A549 (cell line): ENCODE results near the gene MEP1B. TPM values are rescaled to one million over a fixed set of nuclear protein-coding genes. Genes with fewer than 3 reads are reported as not detected.

Source experiments
- ATAC-seq, 2 experiments: fragments of 200-7000 bp in 1 of 2; fragments of >200 bp in 1 of 2; cut with Nextera tagmentation in 1 of 2; cut with Tn5 transposase in 1 of 2; 3 replicates each; pipeline versions ENCODE4 v1.8.0 to v1.9.1; 2018 to 2020; ENCODE audit warnings: mild to moderate bottlenecking in 1 of 2, moderate library complexity in 1 of 2
- CTCF ChIA-PET: fragments of 300-600 bp; sonication (Branson Sonifier 250); formaldehyde crosslinking; extraction: SDS; loops from one replicate; lab custom pipeline; 2021; ENCODE audit warnings: antibody characterized with exemption, inconsistent platforms; lab: Yijun Ruan, JAX
- POLR2A ChIA-PET: fragments of 350-600 bp; formaldehyde crosslinking; extraction: SDS; loops from one replicate; lab custom pipeline; 2021; ENCODE audit warnings: antibody characterized with exemption, inconsistent platforms; lab: Yijun Ruan, JAX
- DNase-seq, 2 experiments: peaks; one replicate each; pipeline versions ENCODE4 v3.0.0 to v3.0.0-alpha.2; 2011 to 2016; ENCODE audit warnings: low read depth in 1 of 2, low spot score in 1 of 2
- FAIRE-seq: peaks from 2 replicates; lab custom pipeline; 2011; peaks lifted over from hg19 to GRCh38; lab: Jason Lieb, UNC
- H3K27ac ChIP-seq, 2 experiments: fragments of >200 bp; sonication (Bioruptor Twin); formaldehyde crosslinking; 3 replicates each; pipeline ENCODE4 v1.5.1; 2016 to 2017
- H3K4me1 ChIP-seq: fragments of >200 bp; sonication (Bioruptor Twin); formaldehyde crosslinking; 3 replicates; pipeline ENCODE4 v1.6.1; 2016
- H3K4me2 ChIP-seq: fragments of >200 bp; sonication (Bioruptor Twin); formaldehyde crosslinking; 3 replicates; pipeline ENCODE4 v1.6.1; 2016
- H3K4me3 ChIP-seq: fragments of >200 bp; sonication (Bioruptor Twin); formaldehyde crosslinking; 3 replicates; pipeline ENCODE4 v1.5.1; 2016
- H3K9me3 ChIP-seq: fragments of >200 bp; sonication (Bioruptor Twin); formaldehyde crosslinking; 3 replicates; pipeline ENCODE4 v1.6.1; 2016
- ATOH8 ChIP-seq: fragments of 250-450 bp; sonication (Bioruptor Pico); IDR thresholded peaks from 2 replicates; pipeline ENCODE4 v1.5.0; 2020; ENCODE audit warnings: low read depth, mild to moderate bottlenecking, moderate library complexity
- CHD2 ChIP-seq: fragments of 150-350 bp; IDR thresholded peaks from 2 replicates; pipeline ENCODE4 v1.6.1; 2014; ENCODE audit warnings: low read length; ENCODE audit not compliant: partially characterized antibody
- EHMT2 ChIP-seq: fragments of 200-600 bp; sonication (generic); IDR thresholded peaks from 2 replicates; pipeline ENCODE4 v1.6.1; 2016; ENCODE audit warnings: antibody characterized with exemption, low read depth, mild to moderate bottlenecking, moderate library complexity
- GATA3 ChIP-seq: IDR thresholded peaks from 2 replicates; pipeline ENCODE4 v1.6.1; 2012; ENCODE audit warnings: borderline replicate concordance
- HDAC2 ChIP-seq: fragments of 200-600 bp; sonication (generic); IDR thresholded peaks from 2 replicates; pipeline ENCODE4 v1.6.1; 2016
- HEYL ChIP-seq: fragments of 250-450 bp; sonication (Bioruptor Pico); IDR thresholded peaks from 2 replicates; pipeline ENCODE4 v1.8.0; 2021; ENCODE audit warnings: mild to moderate bottlenecking, moderate library complexity
- HOXA7 ChIP-seq: fragments of 250-450 bp; sonication (Bioruptor Pico); IDR thresholded peaks from 2 replicates; pipeline ENCODE4 v1.5.0; 2020; ENCODE audit warnings: mild to moderate bottlenecking, moderate library complexity
- JUN ChIP-seq, 2 experiments: fragments of >200 bp; sonication (Bioruptor Twin); formaldehyde crosslinking; IDR thresholded peaks; 2 replicates in 1 of 2; 3 replicates in 1 of 2; pipeline ENCODE4 v1.6.1; 2016 to 2017
- KDM1A ChIP-seq: fragments of 200-600 bp; sonication (generic); IDR thresholded peaks from 2 replicates; pipeline ENCODE4 v1.6.1; 2016; ENCODE audit warnings: low read depth, mild to moderate bottlenecking
- KDM5A ChIP-seq: fragments of 200-600 bp; sonication (generic); IDR thresholded peaks from 2 replicates; pipeline ENCODE4 v1.6.1; 2016; ENCODE audit warnings: antibody characterized with exemption, mild to moderate bottlenecking
- MAFK ChIP-seq: fragments of 450-650 bp; IDR thresholded peaks from 2 replicates; pipeline ENCODE4 v1.6.1; 2014; ENCODE audit not compliant: partially characterized antibody
- NR3C1 ChIP-seq: fragments of >200 bp; sonication (Bioruptor Twin); formaldehyde crosslinking; IDR thresholded peaks from 3 replicates; pipeline ENCODE4 v1.6.1; 2017
- PHF8 ChIP-seq: fragments of 200-600 bp; sonication (generic); IDR thresholded peaks from 2 replicates; pipeline ENCODE4 v1.6.1; 2016; ENCODE audit warnings: low read depth, mild to moderate bottlenecking, antibody characterized with exemption, moderate library complexity, borderline replicate concordance
- POLR2A ChIP-seq: IDR thresholded peaks from 2 replicates; pipeline ENCODE4 v1.6.1; 2012; ENCODE audit warnings: mild to moderate bottlenecking, low read length
- ZC3H11A ChIP-seq: fragments of 450-650 bp; IDR thresholded peaks from 2 replicates; pipeline ENCODE4 v1.6.1; 2014; ENCODE audit warnings: antibody characterized with exemption, mild to moderate bottlenecking
- ZNF302 ChIP-seq: fragments of 250-450 bp; sonication (Bioruptor Pico); IDR thresholded peaks from 2 replicates; pipeline ENCODE4 v1.9.0; 2021; ENCODE audit warnings: inconsistent platforms, mild to moderate bottlenecking, moderate library complexity
- ZSCAN20 ChIP-seq: fragments of 250-450 bp; sonication (Bioruptor Pico); IDR thresholded peaks from 2 replicates; pipeline ENCODE4 v1.8.0; 2022; ENCODE audit warnings: mild to moderate bottlenecking, moderate library complexity
- WGBS: methylation state at CpG from one replicate; pipeline ENCODE4 v1.1.6; 2017; ENCODE audit errors: missing lambda C conversion rate; 5-methylcytosine and 5-hydroxymethylcytosine counted together
- polyA plus RNA-seq, 4 experiments: library from polyadenylated mRNA; depleted of rRNA in 3 of 4; stranded (reverse); fragments of >200 nt; fragmentation: RNase III in 1 of 4; extraction: RNeasy Plus Mini Kit Qiagen cat#74134 plus additional on column Dnase treatment in 1 of 4; gene quantifications; 2 replicates in 3 of 4; 3 replicates in 1 of 4; pipeline ENCODE4 v1.2.3, GENCODE V29; 2011 to 2017
- TF ChIP-seq, protein P1 (sequence below): fragments of 250-450 bp; sonication (Bioruptor Pico); IDR thresholded peaks from 2 replicates; pipeline ENCODE4 v1.5.0; 2021; ENCODE audit warnings: mild to moderate bottlenecking, moderate library complexity, borderline replicate concordance
- TF ChIP-seq, protein P2 (sequence below): IDR thresholded peaks from 2 replicates; pipeline ENCODE4 v1.6.1; 2012
- TF ChIP-seq, protein P3 (sequence below): IDR thresholded peaks from 2 replicates; pipeline ENCODE4 v1.6.1; 2012

The MEP1B gene
- polyA plus RNA-seq, 2 of the 4 experiments (the other 2 are of a cell fraction), result 0.04 TPM; not detected in 1

- no peak overlapping the region for H3K27ac ChIP-seq
- FAIRE-seq, result no peak
- ChIA-PET CTCF (interaction anchor here (1.6 to 11.9 kb wide), 2 partner anchors 74 to 390 kb away, joined by 3 to 165 read pairs; no protein-coding TSS in a partner anchor), POLR2A (no interaction called here)
- H3K4me3 ChIP-seq, result no peak overlapping the region
- no peak overlapping the region for H3K4me2 ChIP-seq
- TF ChIP-seq, protein P1, sequence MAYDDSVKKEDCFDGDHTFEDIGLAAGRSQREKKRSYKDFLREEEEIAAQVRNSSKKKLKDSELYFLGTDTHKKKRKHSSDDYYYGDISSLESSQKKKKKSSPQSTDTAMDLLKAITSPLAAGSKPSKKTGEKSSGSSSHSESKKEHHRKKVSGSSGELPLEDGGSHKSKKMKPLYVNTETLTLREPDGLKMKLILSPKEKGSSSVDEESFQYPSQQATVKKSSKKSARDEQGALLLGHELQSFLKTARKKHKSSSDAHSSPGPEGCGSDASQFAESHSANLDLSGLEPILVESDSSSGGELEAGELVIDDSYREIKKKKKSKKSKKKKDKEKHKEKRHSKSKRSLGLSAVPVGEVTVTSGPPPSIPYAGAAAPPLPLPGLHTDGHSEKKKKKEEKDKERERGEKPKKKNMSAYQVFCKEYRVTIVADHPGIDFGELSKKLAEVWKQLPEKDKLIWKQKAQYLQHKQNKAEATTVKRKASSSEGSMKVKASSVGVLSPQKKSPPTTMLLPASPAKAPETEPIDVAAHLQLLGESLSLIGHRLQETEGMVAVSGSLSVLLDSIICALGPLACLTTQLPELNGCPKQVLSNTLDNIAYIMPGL, result no peak
- TF ChIP-seq, all 56 proteins: peak for 0
- no peaks in the 10 kb centered on the region for H3K9me3 ChIP-seq
- no peaks in the 10 kb centered on the region for H3K4me1 ChIP-seq
- ATAC-seq (no peak), DNase-seq (no peak)
- 48% methylated on average over 2 of the region's 2 CpGs for WGBS
Measured at GRCh38 chr18:32160547-32160946, 29.3 kb upstream of the MEP1B start.

DNA sequence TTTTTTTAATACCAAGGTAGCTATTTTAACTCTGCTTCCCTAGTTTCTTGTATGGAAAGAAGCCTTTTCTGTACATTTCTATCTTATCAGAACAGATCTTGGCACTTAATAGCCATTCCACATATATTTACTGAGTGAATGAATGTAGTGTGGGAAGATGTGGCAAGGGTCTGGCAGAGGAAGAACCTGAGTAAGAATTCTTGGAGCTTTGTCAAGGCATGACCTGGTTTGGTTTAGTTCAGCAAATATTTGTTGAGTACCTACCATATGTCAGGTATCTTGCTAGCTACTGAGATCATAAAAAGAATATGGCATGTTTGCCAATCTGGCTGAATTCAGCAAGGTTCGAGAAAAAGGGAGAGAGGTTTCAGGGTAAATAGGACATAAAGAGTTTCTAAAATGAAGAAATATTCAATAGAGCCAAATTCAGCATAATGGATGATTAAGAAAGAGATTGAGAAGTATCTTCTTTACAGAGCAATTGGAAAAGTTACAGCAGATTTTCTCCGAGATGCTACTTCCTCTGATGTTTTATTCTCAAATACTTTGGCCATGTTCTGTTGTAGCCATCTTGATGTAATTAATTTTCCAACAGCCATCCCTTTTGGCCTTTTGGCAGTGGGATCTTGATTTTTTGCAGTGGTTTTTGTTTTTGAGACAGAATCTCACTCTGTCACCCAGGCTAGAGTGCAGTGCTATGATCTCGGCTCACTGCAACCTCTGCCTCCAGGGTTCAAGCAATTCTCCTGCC is 21.7 kb upstream of the MEP1B start:
- Histone ChIP-seq H3K4me3 (no peak overlapping the region), H3K4me1 (no peaks in the 10 kb centered on the region), H3K27ac (no peak overlapping the region), H3K4me2 (no peak overlapping the region), H3K9me3 (no peaks in the 10 kb centered on the region)
- ChIA-PET POLR2A (no interaction called here), CTCF (interaction anchor here (2.0 kb wide), 1 partner anchor 10 kb away, joined by 8 read pairs; no protein-coding TSS in a partner anchor)
- TF ChIP-seq ZNF302 (no peak), ATOH8 (no peak), ZC3H11A (no peak), POLR2A (no peak), HEYL (no peak), HOXA7 (CRISPR knock-in tag) (no peak), KDM5A (no peak), ZSCAN20 (CRISPR knock-in tag) (no peak), KDM1A (no peak), EHMT2 (no peak), NR3C1 (no peak), JUN (IDR thresholded peaks at IDR 0.05) (no peak), PHF8 (no peak), GATA3 (no peak), CHD2 (no peak), HDAC2 (no peak)
- TF ChIP-seq, protein P2, sequence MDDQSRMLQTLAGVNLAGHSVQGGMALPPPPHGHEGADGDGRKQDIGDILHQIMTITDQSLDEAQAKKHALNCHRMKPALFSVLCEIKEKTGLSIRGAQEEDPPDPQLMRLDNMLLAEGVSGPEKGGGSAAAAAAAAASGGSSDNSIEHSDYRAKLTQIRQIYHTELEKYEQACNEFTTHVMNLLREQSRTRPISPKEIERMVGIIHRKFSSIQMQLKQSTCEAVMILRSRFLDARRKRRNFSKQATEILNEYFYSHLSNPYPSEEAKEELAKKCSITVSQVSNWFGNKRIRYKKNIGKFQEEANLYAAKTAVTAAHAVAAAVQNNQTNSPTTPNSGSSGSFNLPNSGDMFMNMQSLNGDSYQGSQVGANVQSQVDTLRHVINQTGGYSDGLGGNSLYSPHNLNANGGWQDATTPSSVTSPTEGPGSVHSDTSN, result no peak
- TF ChIP-seq, protein P1, result no peak
- no peak for DNase-seq
- no peak for FAIRE-seq
- WGBS, result 6% methylated on average over 3 of the region's 3 CpGs
- no peak for ATAC-seq

DNA sequence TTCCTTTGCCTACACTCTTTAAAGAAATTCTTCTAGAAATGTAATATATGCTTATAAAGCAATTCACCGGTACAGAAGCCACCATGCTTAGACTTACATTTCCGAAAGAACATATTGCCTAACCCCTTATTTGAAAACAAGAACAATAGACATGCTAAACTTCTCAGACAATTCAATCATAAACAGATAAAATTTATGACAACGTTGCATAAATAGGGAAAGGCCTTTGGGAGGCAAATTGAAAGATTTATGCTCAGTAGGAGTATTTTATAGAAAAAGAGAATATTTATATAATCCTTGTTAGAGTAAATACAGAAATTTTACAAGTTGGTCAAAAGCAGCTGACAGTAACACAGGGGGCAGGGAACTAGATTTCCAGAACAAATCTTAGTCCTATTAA is 16.2 kb upstream of the MEP1B start:
- WGBS, result 59% methylated on average over 3 of the region's 3 CpGs
- Histone ChIP-seq H3K4me2 (no peak overlapping the region), H3K9me3 (no peaks in the 10 kb centered on the region), H3K4me1 (no peaks in the 10 kb centered on the region), H3K4me3 (no peak overlapping the region), H3K27ac (no peak overlapping the region)
- FAIRE-seq (no peak), ATAC-seq (no peak), DNase-seq (no peak)
- ChIA-PET POLR2A (no interaction called here), CTCF (interaction anchor here (0.6 kb wide), 1 partner anchor 317 kb away, joined by 3 read pairs; no protein-coding TSS in a partner anchor)
- TF ChIP-seq CHD2 (no peak), MAFK (peak; percentile 27)
- TF ChIP-seq, protein P3, sequence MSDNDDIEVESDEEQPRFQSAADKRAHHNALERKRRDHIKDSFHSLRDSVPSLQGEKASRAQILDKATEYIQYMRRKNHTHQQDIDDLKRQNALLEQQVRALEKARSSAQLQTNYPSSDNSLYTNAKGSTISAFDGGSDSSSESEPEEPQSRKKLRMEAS, result no peak
- TF ChIP-seq, all 56 proteins: peak for 1
